ENCODE data around the gene RUNX2.

RUNX2 gene

DNA sequence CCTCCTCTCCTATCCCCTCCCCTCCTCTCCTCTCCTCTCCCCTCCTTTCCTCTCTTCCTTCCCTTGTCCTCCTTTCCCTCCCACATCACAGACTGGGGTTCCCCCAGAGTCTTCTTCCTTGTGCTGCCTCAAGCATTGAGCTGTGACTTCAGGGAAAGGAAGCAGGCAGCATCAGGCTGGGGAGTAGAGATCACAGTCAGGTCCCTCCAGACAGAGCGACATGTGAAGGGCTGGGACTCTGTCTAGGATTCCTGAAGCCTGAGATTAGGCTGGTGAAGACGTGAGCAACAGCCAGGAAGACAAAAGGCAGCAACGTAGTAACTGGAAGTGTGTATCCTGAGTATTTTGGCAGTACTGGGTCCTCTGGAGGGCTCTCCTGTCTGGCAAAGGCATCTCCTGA is 315.0 kb downstream of the RUNX2 start:
- in situ Hi-C loops (cut with HindIII; ENCODE audit: low pct_ligation_motif_present, low sequenced_read_pairs), result no loop called here
- DNase-seq, result no peak
- TF ChIP-seq, protein P1, sequence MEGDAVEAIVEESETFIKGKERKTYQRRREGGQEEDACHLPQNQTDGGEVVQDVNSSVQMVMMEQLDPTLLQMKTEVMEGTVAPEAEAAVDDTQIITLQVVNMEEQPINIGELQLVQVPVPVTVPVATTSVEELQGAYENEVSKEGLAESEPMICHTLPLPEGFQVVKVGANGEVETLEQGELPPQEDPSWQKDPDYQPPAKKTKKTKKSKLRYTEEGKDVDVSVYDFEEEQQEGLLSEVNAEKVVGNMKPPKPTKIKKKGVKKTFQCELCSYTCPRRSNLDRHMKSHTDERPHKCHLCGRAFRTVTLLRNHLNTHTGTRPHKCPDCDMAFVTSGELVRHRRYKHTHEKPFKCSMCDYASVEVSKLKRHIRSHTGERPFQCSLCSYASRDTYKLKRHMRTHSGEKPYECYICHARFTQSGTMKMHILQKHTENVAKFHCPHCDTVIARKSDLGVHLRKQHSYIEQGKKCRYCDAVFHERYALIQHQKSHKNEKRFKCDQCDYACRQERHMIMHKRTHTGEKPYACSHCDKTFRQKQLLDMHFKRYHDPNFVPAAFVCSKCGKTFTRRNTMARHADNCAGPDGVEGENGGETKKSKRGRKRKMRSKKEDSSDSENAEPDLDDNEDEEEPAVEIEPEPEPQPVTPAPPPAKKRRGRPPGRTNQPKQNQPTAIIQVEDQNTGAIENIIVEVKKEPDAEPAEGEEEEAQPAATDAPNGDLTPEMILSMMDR (IDR thresholded peaks at IDR 0.05; ENCODE audit: low read depth, low read length, missing control alignments), result no peak
- Histone ChIP-seq H3K27me3 (replicated peaks) (no peaks in the 10 kb centered on the region), H3K27ac (no peak overlapping the region), H3K36me3 (replicated peaks) (no peaks in the 10 kb centered on the region), H3K4me3 (ENCODE audit: low read depth, low read length) (no peak overlapping the region)

GRCh38 chr6:45644720-45645119 is 316.6 kb downstream of the RUNX2 start:
- Histone ChIP-seq H3K27ac (no peak overlapping the region), H3K27me3 (replicated peaks) (no peaks in the 10 kb centered on the region), H3K36me3 (replicated peaks) (no peaks in the 10 kb centered on the region), H3K4me3 (ENCODE audit: low read depth, low read length) (no peak overlapping the region)
- TF ChIP-seq, protein P1 (IDR thresholded peaks at IDR 0.05; ENCODE audit: low read depth, low read length, missing control alignments), result no peak
- in situ Hi-C loops (cut with HindIII; ENCODE audit: low pct_ligation_motif_present, low sequenced_read_pairs), result no loop called here
- DNase-seq, result no peak

- Histone ChIP-seq H3K27me3 (replicated peaks) (no peaks in the 10 kb centered on the region), H3K4me3 (ENCODE audit: low read depth, low read length) (no peak overlapping the region), H3K27ac (no peak overlapping the region), H3K36me3 (replicated peaks) (no peaks in the 10 kb centered on the region)
- in situ Hi-C loops (cut with HindIII; ENCODE audit: low pct_ligation_motif_present, low sequenced_read_pairs), result no loop called here
- TF ChIP-seq, protein P1 (IDR thresholded peaks at IDR 0.05; ENCODE audit: low read depth, low read length, missing control alignments), result no peak
- no peak for DNase-seq
These were observed 317.2 kb downstream of the RUNX2 start for GRCh38 chr6:45645302-45645701.

DNA sequence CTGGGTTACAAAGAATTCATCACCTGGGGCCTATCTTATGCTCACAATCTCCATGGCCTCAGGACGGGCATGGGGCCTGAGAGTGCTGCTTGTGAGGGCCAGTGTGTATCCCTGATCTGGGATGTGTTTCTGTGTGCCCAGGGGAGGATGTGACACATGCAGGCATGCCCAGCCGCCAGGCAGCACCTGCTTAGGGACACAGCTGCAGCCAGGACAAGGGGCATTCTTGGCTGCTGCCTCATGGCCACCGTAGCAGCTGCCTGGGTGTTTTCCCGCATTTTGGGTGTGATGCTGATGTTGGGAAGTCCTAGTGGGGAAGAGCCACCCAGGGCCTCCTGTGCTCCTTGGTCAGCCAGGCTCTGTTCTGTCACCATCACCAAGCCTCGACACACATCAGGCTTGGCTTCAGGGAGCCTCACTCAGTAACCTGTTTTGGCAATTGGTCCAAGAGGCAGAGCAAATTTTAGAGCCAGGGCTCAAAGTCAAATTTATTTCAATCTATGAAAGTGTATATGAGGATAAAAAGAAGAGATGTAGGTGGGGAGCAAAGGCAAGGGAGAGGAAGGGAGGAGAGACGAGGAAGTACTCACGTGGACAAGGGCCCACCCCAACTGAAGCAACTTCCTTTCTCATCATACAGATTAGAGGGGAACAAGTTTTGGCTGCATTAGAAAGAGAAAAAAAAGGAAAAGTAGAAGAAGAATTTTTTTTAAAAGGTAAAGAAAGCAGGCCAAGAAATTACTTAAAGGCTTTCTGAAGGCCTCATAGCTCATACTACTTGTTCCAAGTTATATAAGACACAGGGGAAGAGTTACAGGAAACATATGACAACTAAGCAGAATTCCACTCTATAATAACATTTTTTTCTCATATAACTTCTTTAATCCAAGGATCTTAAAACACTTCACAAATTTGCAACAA is 319.5 kb downstream of the RUNX2 start:
- in situ Hi-C loops (cut with HindIII; ENCODE audit: low pct_ligation_motif_present, low sequenced_read_pairs), result no loop called here

GRCh38 chr6:45648262-45648620 is 320.1 kb downstream of the RUNX2 start:
- in situ Hi-C loops (cut with HindIII; ENCODE audit: low pct_ligation_motif_present, low sequenced_read_pairs), result no loop called here
- TF ChIP-seq, protein P1 (IDR thresholded peaks at IDR 0.05; ENCODE audit: low read depth, low read length, missing control alignments), result no peak
- no peak for DNase-seq
- no peaks in the 10 kb centered on the region for H3K36me3 ChIP-seq (replicated peaks)
- no peak overlapping the region for H3K4me3 ChIP-seq (ENCODE audit: low read depth, low read length)
- no peaks in the 10 kb centered on the region for H3K27me3 ChIP-seq (replicated peaks)
- no peak overlapping the region for H3K27ac ChIP-seq

More for the DNA sequence above, 319.5 kb downstream of the RUNX2 start:
- Histone ChIP-seq H3K27me3 (replicated peaks) (no peaks in the 10 kb centered on the region), H3K4me3 (ENCODE audit: low read depth, low read length) (no peak overlapping the region), H3K27ac (no peak overlapping the region), H3K36me3 (replicated peaks) (no peaks in the 10 kb centered on the region)
- TF ChIP-seq, protein P1 (IDR thresholded peaks at IDR 0.05; ENCODE audit: low read depth, low read length, missing control alignments), result no peak
- no peak for DNase-seq
